ENCODE results near the gene RUNX1. TPM values are rescaled to one million over a fixed set of nuclear protein-coding genes. Genes with fewer than 3 reads are reported as not detected.

RUNX1 gene
- total RNA-seq, 4 donors from 2014 or later: 3.9 to 14.5 (median 5.8) TPM

DNA sequence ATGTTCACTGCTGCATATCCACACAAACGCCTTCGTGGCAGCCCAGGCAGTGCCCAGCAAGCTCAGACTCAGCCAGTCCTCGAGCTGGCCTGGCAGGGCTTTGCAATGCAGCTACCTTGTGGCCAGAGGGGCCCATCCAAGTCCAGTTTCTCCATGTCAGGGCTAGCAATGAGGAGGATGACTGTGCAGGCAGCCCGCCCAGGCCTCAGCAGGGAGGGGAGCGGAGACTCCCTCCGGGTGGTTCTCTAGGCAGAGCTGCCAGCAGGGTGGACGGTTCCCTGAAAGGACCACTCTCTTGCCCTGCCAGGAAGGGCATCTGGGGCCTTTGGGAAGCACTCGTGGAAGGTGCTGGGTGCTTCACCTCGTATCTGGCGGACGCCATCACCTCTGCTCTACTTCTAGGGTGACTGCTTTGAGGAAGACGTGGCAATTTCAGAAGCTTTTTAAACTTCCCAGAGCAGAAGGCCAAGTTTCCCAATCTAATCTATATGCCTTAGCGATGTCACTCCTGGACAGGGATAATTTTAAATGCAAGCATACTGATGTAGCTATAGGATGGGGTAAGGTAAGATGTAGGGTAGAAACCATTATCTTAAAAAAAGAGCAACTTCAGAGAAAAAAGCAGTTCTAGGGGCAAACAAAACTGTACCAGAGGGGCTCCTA is 56.2 kb downstream of the RUNX1 start:
- H3K27ac ChIP-seq: no peak overlapping the region
- 70 to 87% methylated on average over 2 to 4 of the region's 13 CpGs for WGBS, 2 donors (ENCODE audit: low coverage in 1 of 2)
- no peak overlapping the region for H3K4me3 ChIP-seq
- no peaks in the 10 kb centered on the region for H3K36me3 ChIP-seq
- no peak for ATAC-seq
- H3K4me1 ChIP-seq: no peaks in the 10 kb centered on the region
- TF ChIP-seq, protein P1, sequence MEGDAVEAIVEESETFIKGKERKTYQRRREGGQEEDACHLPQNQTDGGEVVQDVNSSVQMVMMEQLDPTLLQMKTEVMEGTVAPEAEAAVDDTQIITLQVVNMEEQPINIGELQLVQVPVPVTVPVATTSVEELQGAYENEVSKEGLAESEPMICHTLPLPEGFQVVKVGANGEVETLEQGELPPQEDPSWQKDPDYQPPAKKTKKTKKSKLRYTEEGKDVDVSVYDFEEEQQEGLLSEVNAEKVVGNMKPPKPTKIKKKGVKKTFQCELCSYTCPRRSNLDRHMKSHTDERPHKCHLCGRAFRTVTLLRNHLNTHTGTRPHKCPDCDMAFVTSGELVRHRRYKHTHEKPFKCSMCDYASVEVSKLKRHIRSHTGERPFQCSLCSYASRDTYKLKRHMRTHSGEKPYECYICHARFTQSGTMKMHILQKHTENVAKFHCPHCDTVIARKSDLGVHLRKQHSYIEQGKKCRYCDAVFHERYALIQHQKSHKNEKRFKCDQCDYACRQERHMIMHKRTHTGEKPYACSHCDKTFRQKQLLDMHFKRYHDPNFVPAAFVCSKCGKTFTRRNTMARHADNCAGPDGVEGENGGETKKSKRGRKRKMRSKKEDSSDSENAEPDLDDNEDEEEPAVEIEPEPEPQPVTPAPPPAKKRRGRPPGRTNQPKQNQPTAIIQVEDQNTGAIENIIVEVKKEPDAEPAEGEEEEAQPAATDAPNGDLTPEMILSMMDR (IDR thresholded peaks at IDR 0.05): no peak
- no peak for TF ChIP-seq POLR2A (IDR thresholded peaks at IDR 0.05)
- TF ChIP-seq EP300 (IDR thresholded peaks at IDR 0.05): no peak
- TF ChIP-seq POLR2AphosphoS5 (IDR thresholded peaks at IDR 0.05): no peak
- H3K27me3 ChIP-seq: peaks cover 4% of the 10 kb centered on the region
- no peaks in the 10 kb centered on the region for H3K9me3 ChIP-seq

DNA sequence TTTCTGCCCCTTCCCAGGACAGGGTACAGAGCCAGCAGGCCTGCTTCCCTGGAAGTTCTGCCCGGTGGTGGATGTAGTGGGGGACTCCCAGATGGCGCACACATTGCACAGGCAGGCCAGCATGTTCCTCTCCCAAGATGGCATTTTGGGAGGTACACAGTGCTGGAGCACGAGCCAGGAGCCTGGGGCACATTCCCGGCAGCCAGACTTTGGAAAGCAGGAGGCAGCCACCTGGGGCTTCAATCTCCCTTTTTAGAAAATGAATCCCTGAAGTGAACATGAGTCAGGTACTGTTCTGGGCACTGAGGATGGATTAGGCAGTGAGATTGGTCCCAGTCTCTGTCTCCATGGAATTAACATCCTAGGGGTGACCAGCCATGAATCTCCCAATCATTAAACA is 56.9 kb downstream of the RUNX1 start:
- ATAC-seq: no peak
- WGBS, 2 donors (ENCODE audit: low coverage in 1 of 2): 87% methylated on average over 3 of the region's 4 CpGs; no CpG with 5 or more reads in 1 of the 2 donors

DNA sequence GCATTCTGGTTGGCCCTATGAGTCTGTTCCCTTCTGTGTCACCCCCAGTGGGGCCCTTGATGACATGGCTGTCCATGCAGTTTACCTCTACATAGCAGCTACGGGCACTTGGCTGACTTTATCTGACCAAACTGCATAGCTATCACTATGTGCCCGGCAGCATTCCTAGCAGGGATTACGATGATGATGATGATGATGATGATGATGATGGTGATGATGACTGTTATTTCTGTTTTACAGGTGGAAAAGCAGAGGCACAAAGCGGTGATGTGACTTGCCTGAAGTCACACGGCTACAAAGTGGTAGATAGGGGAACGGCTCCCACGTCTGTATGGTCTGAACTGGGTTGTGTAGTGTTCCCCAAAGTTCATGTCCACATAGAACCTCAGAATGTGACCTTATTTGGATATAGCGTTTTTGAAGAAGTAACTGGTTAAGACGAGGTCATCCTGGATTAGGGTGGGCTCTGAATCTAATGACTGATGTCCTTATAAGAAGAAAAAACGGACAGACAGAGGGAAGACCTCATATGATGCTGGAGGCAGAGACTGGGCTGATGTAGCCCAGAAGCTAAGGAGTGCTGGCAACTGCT is 57.6 kb downstream of the RUNX1 start:
- Histone ChIP-seq H3K4me3 (no peak overlapping the region), H3K27me3 (peaks cover 7% of the 10 kb centered on the region), H3K9me3 (no peaks in the 10 kb centered on the region), H3K4me1 (no peaks in the 10 kb centered on the region), H3K27ac (no peak overlapping the region), H3K36me3 (no peaks in the 10 kb centered on the region)
- TF ChIP-seq, protein P1 (IDR thresholded peaks at IDR 0.05): no peak
- TF ChIP-seq POLR2AphosphoS5 (IDR thresholded peaks at IDR 0.05): no peak
- TF ChIP-seq EP300 (IDR thresholded peaks at IDR 0.05): no peak
- no peak for TF ChIP-seq POLR2A (IDR thresholded peaks at IDR 0.05)
- no peak for ATAC-seq
- WGBS, 2 donors (ENCODE audit: low coverage in 1 of 2): 79 to 82% methylated on average over 5 to 9 of the region's 10 CpGs

More for the DNA sequence above, 56.9 kb downstream of the RUNX1 start:
- H3K27me3 ChIP-seq: peaks cover 4% of the 10 kb centered on the region
- H3K27ac ChIP-seq: no peak overlapping the region
- H3K9me3 ChIP-seq: no peaks in the 10 kb centered on the region
- no peaks in the 10 kb centered on the region for H3K4me1 ChIP-seq
- no peaks in the 10 kb centered on the region for H3K36me3 ChIP-seq
- TF ChIP-seq POLR2AphosphoS5 (IDR thresholded peaks at IDR 0.05) (no peak), EP300 (IDR thresholded peaks at IDR 0.05) (no peak), POLR2A (IDR thresholded peaks at IDR 0.05) (no peak)
- TF ChIP-seq, protein P1 (IDR thresholded peaks at IDR 0.05): no peak
- H3K4me3 ChIP-seq: no peak overlapping the region

DNA sequence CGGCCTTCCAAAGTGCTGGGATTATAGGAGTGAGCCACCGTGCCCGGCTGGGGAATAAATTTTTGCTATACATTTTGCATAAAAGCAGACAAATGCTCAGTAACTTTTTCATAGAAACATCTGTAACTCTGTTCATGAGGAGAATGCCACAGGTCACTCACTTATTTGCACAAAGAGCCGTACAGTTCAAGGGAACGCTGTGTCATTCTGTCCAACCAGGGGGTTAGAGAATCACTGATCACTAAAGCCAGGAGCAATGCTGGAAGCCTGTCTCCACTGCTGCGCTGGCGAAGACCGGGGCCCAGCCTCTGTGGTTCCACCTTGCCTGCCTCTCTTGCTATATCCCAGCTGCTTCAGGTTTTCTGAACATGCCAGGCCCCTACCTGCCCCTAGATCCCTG is 58.3 kb downstream of the RUNX1 start:
- no peak for ATAC-seq
- Histone ChIP-seq H3K27ac (no peak overlapping the region), H3K9me3 (no peaks in the 10 kb centered on the region), H3K27me3 (peaks cover 12% of the 10 kb centered on the region), H3K36me3 (no peaks in the 10 kb centered on the region), H3K4me1 (no peaks in the 10 kb centered on the region), H3K4me3 (no peak overlapping the region)
- 90 to 91% methylated on average over 3 to 4 of the region's 8 CpGs for WGBS, 2 donors (ENCODE audit: low coverage in 1 of 2)
- TF ChIP-seq POLR2A (IDR thresholded peaks at IDR 0.05) (no peak), POLR2AphosphoS5 (IDR thresholded peaks at IDR 0.05) (no peak), EP300 (IDR thresholded peaks at IDR 0.05) (no peak)
- TF ChIP-seq, protein P1 (IDR thresholded peaks at IDR 0.05): no peak
